22Rv1 (cell line): ENCODE measurements around the gene COA3.
A peak's percentile ranks its signal among the peaks of the same experiment; 100 is the strongest.

Source experiments
- H3K27ac ChIP-seq: fragments of 450-650 bp; 2 replicates; pipeline ENCODE4 v1.5.1; 2017
- ZFX ChIP-seq: fragments of 450-650 bp; IDR thresholded peaks from 2 replicates; pipeline ENCODE4 v1.6.1; 2017; ENCODE audit warnings: antibody characterized with exemption, borderline replicate concordance
- TF ChIP-seq, protein P1 (sequence below): fragments of 450-650 bp; IDR thresholded peaks from 2 replicates; pipeline ENCODE4 v1.5.1; 2017; ENCODE audit warnings: mild to moderate bottlenecking

COA3 gene

DNA sequence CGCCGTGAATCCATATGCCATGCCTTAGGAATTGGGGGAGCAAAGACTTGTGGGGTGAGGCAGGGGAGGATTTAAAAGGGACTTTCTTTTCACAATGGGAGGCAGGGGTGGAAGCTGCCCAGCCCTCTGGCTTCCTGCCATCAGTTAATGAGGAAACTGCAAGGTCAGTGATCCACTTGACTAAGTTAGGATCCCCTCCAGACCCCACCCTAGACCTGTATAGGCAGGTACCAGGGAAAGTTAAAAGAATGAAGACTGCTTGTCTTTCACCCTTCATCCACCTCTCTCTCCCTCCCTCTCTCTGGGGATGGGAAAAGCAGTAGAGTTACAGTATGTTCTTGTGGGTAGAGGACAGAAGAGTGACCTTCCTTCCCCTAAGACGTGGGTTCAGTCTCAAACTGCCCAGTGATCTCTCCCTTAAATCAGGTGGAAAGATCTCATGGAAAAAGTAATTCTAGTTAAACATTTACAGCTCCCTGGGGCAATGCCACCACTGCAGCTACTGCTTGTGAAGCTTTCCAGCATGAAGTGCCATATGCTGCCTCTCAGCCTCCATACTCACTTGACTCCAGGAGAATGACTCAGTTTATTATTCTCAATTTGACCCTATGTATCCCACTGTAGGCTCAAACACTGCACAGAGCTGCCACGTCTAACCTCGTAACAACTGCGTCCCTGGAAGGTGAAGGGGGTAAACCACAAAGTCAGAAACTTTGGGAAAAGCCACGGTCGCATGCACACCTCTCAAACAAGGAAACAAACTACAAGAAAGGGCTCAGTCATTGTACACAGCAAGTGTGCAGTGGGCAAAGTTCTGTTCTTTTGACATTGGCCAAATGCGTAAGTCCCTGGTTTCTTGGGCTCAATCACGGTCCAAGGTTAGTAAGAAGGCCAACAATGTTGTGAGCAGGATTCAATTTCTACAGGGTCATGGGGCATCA, 1.2 kb downstream of the COA3 start:
- peak overlapping the region; percentile 93 for H3K27ac ChIP-seq
- TF ChIP-seq ZFX = no peak
- TF ChIP-seq, protein P1, sequence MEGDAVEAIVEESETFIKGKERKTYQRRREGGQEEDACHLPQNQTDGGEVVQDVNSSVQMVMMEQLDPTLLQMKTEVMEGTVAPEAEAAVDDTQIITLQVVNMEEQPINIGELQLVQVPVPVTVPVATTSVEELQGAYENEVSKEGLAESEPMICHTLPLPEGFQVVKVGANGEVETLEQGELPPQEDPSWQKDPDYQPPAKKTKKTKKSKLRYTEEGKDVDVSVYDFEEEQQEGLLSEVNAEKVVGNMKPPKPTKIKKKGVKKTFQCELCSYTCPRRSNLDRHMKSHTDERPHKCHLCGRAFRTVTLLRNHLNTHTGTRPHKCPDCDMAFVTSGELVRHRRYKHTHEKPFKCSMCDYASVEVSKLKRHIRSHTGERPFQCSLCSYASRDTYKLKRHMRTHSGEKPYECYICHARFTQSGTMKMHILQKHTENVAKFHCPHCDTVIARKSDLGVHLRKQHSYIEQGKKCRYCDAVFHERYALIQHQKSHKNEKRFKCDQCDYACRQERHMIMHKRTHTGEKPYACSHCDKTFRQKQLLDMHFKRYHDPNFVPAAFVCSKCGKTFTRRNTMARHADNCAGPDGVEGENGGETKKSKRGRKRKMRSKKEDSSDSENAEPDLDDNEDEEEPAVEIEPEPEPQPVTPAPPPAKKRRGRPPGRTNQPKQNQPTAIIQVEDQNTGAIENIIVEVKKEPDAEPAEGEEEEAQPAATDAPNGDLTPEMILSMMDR = no peak

DNA sequence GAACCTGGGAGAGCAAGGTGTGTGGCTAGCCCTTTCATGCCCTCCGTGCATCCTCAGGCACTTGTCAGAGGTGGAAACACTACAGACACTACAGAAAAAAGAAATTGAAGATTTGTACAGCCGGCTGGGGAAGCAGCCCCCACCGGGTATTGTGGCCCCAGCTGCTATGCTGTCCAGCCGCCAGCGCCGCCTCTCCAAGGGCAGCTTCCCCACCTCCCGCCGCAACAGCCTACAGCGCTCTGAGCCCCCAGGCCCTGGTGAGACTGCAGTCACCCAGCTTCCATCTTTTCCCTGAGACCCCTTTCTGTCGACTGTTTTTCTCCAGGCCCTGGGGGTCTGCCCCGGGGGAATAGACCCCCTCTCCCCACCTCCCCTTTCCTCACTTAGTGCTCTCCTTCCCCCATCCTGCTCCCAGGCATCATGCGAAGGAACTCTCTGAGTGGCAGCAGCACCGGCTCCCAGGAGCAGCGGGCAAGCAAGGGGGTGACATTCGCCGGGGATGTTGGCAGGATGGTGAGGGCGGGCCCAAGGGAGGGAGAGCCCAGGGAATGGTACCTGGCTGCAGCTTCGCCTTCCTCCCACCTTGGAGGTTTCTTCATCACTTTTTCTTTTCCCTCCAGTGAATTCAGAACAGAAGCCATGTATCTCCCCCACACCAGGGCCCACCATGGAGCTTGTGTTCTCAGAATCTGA, 2.3 kb downstream of the COA3 start:
- peak overlapping the region; percentile 93 for H3K27ac ChIP-seq
- TF ChIP-seq, protein P1 = no peak
- TF ChIP-seq ZFX = no peak

DNA sequence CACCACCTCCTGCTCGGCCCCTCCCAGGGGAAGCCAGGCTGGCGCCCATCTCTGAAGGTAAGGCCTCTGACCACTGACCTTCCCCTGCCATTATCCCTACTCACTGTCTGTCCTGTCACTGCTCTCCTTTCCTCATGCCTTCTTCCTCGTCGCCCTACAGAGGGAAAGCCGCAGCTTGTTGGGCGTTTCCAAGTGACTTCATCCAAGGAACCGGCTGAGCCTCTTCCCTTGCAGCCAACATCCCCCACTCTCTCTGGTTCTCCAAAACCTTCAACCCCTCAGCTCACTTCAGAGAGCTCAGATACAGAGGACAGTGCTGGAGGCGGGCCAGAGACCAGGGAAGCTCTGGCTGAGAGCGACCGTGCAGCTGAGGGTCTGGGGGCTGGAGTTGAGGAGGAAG, 3.0 kb downstream of the COA3 start:
- TF ChIP-seq, protein P1 = no peak
- no peak for TF ChIP-seq ZFX

DNA sequence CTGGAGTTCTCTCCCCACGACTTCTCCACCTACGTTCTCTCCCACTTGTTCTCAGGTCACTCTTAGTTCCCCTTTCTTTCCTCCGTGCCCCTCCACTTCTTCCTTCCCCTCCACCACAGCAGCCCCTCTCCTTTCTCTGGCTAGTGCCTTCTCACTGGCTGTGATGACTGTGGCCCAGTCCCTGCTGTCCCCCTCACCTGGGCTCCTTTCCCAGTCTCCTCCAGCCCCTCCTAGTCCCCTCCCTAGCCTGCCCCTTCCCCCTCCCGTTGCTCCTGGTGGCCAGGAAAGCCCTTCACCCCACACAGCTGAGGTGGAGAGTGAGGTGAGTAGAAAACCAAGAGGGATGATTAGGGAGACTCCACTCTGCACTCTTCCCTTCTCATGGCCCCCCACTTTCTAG, 3.4 kb downstream of the COA3 start:
- H3K27ac ChIP-seq = peak overlapping the region; percentile 13; the same call in 1 of the 2 replicates
- TF ChIP-seq ZFX = no peak

More for the DNA sequence above, 3.0 kb downstream of the COA3 start:
- H3K27ac ChIP-seq = 0 out of 2 replicates have a peak overlapping the region, but pooled peaks have one; percentile 93

DNA sequence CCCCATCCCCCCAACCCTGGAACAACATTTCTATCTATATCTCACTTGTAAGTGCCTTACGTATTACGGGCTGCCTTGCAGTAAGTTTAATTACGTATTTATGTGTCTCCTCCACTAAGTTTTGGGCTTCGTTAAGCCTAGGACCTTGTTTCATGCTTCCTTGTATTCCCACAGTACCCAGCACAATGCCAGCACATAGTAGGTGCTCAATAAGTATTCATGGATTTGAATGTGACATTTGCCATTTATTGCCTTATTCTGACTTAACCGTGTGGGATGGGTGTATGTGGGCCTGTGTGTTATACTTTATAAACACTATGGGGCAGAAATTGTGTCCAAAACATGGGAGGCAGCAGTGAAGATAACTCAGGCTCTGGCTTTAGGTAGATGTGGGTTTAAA, 6.0 kb downstream of the COA3 start:
- no peak overlapping the region for H3K27ac ChIP-seq
- TF ChIP-seq, protein P1 = no peak
- no peak for TF ChIP-seq ZFX

DNA sequence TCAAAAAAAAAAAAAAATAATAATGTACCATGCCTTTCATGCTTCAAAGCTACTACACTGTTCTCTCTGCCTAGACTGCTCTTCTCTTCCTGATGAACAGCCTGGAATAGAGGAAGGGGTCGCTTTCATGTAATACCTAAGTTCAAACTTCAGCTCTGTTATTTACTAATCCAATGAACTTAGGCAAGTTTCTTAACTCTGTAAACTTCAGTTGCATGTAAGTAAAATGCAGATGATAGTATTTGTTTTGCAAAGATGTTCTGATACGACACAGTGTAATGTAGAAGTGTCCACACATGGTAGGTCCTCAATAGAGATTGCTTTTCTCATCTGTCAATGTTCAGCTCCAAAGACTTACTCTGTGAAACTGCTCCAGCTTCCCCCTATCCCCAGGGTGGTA, 6.6 kb downstream of the COA3 start:
- no peak for TF ChIP-seq ZFX
- TF ChIP-seq, protein P1 = no peak
- H3K27ac ChIP-seq = no peak overlapping the region

DNA sequence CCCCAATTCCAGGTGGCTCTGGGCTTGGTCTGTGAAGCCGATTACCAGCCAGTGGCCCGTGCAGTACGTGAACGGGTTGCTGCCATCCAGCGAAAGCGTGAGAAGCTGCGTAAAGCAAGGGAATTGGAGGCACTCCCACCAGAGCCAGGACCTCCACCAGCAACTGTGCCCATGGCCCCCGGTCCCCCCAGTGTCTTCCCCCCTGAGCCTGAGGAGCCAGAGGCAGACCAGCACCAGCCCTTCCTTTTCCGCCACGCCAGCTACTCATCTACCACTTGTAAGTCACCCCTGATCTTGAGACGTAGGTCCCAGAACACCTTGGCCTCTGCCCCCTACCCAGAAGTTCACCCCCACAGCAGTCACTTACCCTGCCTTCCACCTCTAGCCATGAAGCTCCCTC, 11.2 kb downstream of the COA3 start:
- H3K27ac ChIP-seq = no peak overlapping the region
- TF ChIP-seq, protein P1 = no peak
- no peak for TF ChIP-seq ZFX
